Measurements from ENCODE around the gene NDUFAF2.

Gene NDUFAF2

GRCh38 chr5:60993875-60994571 lies 49.0 kb downstream of the NDUFAF2 start:
- H3K36me3 ChIP-seq (ENCODE audit: control insufficient read depth, insufficient read depth, low read length), result no peaks in the 10 kb centered on the region
- no peak overlapping the region for H3K4me3 ChIP-seq (ENCODE audit: low read length)
- no peaks in the 10 kb centered on the region for H3K4me1 ChIP-seq (ENCODE audit: control insufficient read depth, insufficient read depth, low read length)
- no peaks in the 10 kb centered on the region for H3K9me3 ChIP-seq (ENCODE audit: control insufficient read depth, low read length)
- H3K9ac ChIP-seq (ENCODE audit: low read length), result no peak overlapping the region
- no peaks in the 10 kb centered on the region for H3K27me3 ChIP-seq (ENCODE audit: control insufficient read depth, insufficient read depth, low read length)

- no peaks in the 10 kb centered on the region for H3K36me3 ChIP-seq (ENCODE audit: control insufficient read depth, insufficient read depth, low read length)
- no peak overlapping the region for H3K4me3 ChIP-seq (ENCODE audit: low read length)
- H3K9me3 ChIP-seq (ENCODE audit: control insufficient read depth, low read length), result no peaks in the 10 kb centered on the region
- H3K9ac ChIP-seq (ENCODE audit: low read length), result no peak overlapping the region
- H3K4me1 ChIP-seq (ENCODE audit: control insufficient read depth, insufficient read depth, low read length), result no peaks in the 10 kb centered on the region
- H3K27me3 ChIP-seq (ENCODE audit: control insufficient read depth, insufficient read depth, low read length), result no peaks in the 10 kb centered on the region
These were observed 51.4 kb downstream of the NDUFAF2 start for GRCh38 chr5:60996368-60996767.

GRCh38 chr5:60997721-60998120 lies 52.7 kb downstream of the NDUFAF2 start:
- Histone ChIP-seq H3K27me3 (ENCODE audit: control insufficient read depth, insufficient read depth, low read length) (no peaks in the 10 kb centered on the region), H3K9me3 (ENCODE audit: control insufficient read depth, low read length) (no peaks in the 10 kb centered on the region), H3K4me3 (ENCODE audit: low read length) (no peak overlapping the region), H3K9ac (ENCODE audit: low read length) (no peak overlapping the region), H3K4me1 (ENCODE audit: control insufficient read depth, insufficient read depth, low read length) (no peaks in the 10 kb centered on the region), H3K36me3 (ENCODE audit: control insufficient read depth, insufficient read depth, low read length) (no peaks in the 10 kb centered on the region)

GRCh38 chr5:61000887-61001286 lies 55.9 kb downstream of the NDUFAF2 start:
- no peak overlapping the region for H3K4me3 ChIP-seq (ENCODE audit: low read length)
- H3K36me3 ChIP-seq (ENCODE audit: control insufficient read depth, insufficient read depth, low read length), result no peaks in the 10 kb centered on the region
- no peaks in the 10 kb centered on the region for H3K27me3 ChIP-seq (ENCODE audit: control insufficient read depth, insufficient read depth, low read length)
- no peak overlapping the region for H3K9ac ChIP-seq (ENCODE audit: low read length)
- H3K4me1 ChIP-seq (ENCODE audit: control insufficient read depth, insufficient read depth, low read length), result no peaks in the 10 kb centered on the region
- H3K9me3 ChIP-seq (ENCODE audit: control insufficient read depth, low read length), result no peaks in the 10 kb centered on the region

- H3K9me3 ChIP-seq (ENCODE audit: control insufficient read depth, low read length), result no peaks in the 10 kb centered on the region
- H3K4me3 ChIP-seq (ENCODE audit: low read length), result no peak overlapping the region
- H3K4me1 ChIP-seq (ENCODE audit: control insufficient read depth, insufficient read depth, low read length), result no peaks in the 10 kb centered on the region
- no peaks in the 10 kb centered on the region for H3K36me3 ChIP-seq (ENCODE audit: control insufficient read depth, insufficient read depth, low read length)
- H3K9ac ChIP-seq (ENCODE audit: low read length), result no peak overlapping the region
- H3K27me3 ChIP-seq (ENCODE audit: control insufficient read depth, insufficient read depth, low read length), result no peaks in the 10 kb centered on the region
These were observed 56.6 kb downstream of the NDUFAF2 start for GRCh38 chr5:61001647-61002046.

- Histone ChIP-seq H3K4me1 (ENCODE audit: control insufficient read depth, insufficient read depth, low read length) (no peaks in the 10 kb centered on the region), H3K36me3 (ENCODE audit: control insufficient read depth, insufficient read depth, low read length) (no peaks in the 10 kb centered on the region), H3K27me3 (ENCODE audit: control insufficient read depth, insufficient read depth, low read length) (no peaks in the 10 kb centered on the region), H3K9me3 (ENCODE audit: control insufficient read depth, low read length) (no peaks in the 10 kb centered on the region), H3K4me3 (ENCODE audit: low read length) (no peak overlapping the region), H3K9ac (ENCODE audit: low read length) (no peak overlapping the region)
These were observed 57.8 kb downstream of the NDUFAF2 start for GRCh38 chr5:61002611-61003355.

- H3K27me3 ChIP-seq (ENCODE audit: control insufficient read depth, insufficient read depth, low read length), result no peaks in the 10 kb centered on the region
- no peak overlapping the region for H3K9ac ChIP-seq (ENCODE audit: low read length)
- H3K4me1 ChIP-seq (ENCODE audit: control insufficient read depth, insufficient read depth, low read length), result no peaks in the 10 kb centered on the region
- no peaks in the 10 kb centered on the region for H3K36me3 ChIP-seq (ENCODE audit: control insufficient read depth, insufficient read depth, low read length)
- H3K9me3 ChIP-seq (ENCODE audit: control insufficient read depth, low read length), result no peaks in the 10 kb centered on the region
- no peak overlapping the region for H3K4me3 ChIP-seq (ENCODE audit: low read length)
These were observed 59.4 kb downstream of the NDUFAF2 start for GRCh38 chr5:61004448-61004847.

- H3K36me3 ChIP-seq (ENCODE audit: control insufficient read depth, insufficient read depth, low read length), result no peaks in the 10 kb centered on the region
- no peaks in the 10 kb centered on the region for H3K9me3 ChIP-seq (ENCODE audit: control insufficient read depth, low read length)
- no peaks in the 10 kb centered on the region for H3K4me1 ChIP-seq (ENCODE audit: control insufficient read depth, insufficient read depth, low read length)
- no peak overlapping the region for H3K4me3 ChIP-seq (ENCODE audit: low read length)
- no peaks in the 10 kb centered on the region for H3K27me3 ChIP-seq (ENCODE audit: control insufficient read depth, insufficient read depth, low read length)
- no peak overlapping the region for H3K9ac ChIP-seq (ENCODE audit: low read length)
These were observed 64.9 kb downstream of the NDUFAF2 start for GRCh38 chr5:61009907-61010306.

- H3K36me3 ChIP-seq (ENCODE audit: control insufficient read depth, insufficient read depth, low read length), result no peaks in the 10 kb centered on the region
- H3K9ac ChIP-seq (ENCODE audit: low read length), result no peak overlapping the region
- no peaks in the 10 kb centered on the region for H3K4me1 ChIP-seq (ENCODE audit: control insufficient read depth, insufficient read depth, low read length)
- no peaks in the 10 kb centered on the region for H3K9me3 ChIP-seq (ENCODE audit: control insufficient read depth, low read length)
- no peak overlapping the region for H3K4me3 ChIP-seq (ENCODE audit: low read length)
- H3K27me3 ChIP-seq (ENCODE audit: control insufficient read depth, insufficient read depth, low read length), result no peaks in the 10 kb centered on the region
These were observed 65.8 kb downstream of the NDUFAF2 start for GRCh38 chr5:61010467-61011454.

- H3K36me3 ChIP-seq (ENCODE audit: control insufficient read depth, insufficient read depth, low read length), result no peaks in the 10 kb centered on the region
- H3K9me3 ChIP-seq (ENCODE audit: control insufficient read depth, low read length), result no peaks in the 10 kb centered on the region
- no peak overlapping the region for H3K9ac ChIP-seq (ENCODE audit: low read length)
- no peak overlapping the region for H3K4me3 ChIP-seq (ENCODE audit: low read length)
- no peaks in the 10 kb centered on the region for H3K4me1 ChIP-seq (ENCODE audit: control insufficient read depth, insufficient read depth, low read length)
- no peaks in the 10 kb centered on the region for H3K27me3 ChIP-seq (ENCODE audit: control insufficient read depth, insufficient read depth, low read length)
These were observed 73.1 kb downstream of the NDUFAF2 start for GRCh38 chr5:61018062-61018461.

GRCh38 chr5:61019642-61020041 lies 74.6 kb downstream of the NDUFAF2 start:
- no peaks in the 10 kb centered on the region for H3K9me3 ChIP-seq (ENCODE audit: control insufficient read depth, low read length)
- no peaks in the 10 kb centered on the region for H3K27me3 ChIP-seq (ENCODE audit: control insufficient read depth, insufficient read depth, low read length)
- H3K4me3 ChIP-seq (ENCODE audit: low read length), result no peak overlapping the region
- H3K9ac ChIP-seq (ENCODE audit: low read length), result no peak overlapping the region
- H3K4me1 ChIP-seq (ENCODE audit: control insufficient read depth, insufficient read depth, low read length), result no peaks in the 10 kb centered on the region
- H3K36me3 ChIP-seq (ENCODE audit: control insufficient read depth, insufficient read depth, low read length), result no peaks in the 10 kb centered on the region

GRCh38 chr5:61020415-61020814 lies 75.4 kb downstream of the NDUFAF2 start:
- H3K36me3 ChIP-seq (ENCODE audit: control insufficient read depth, insufficient read depth, low read length), result no peaks in the 10 kb centered on the region

More at GRCh38 chr5:61020415-61020814, 75.4 kb downstream of the NDUFAF2 start:
- H3K4me3 ChIP-seq (ENCODE audit: low read length), result no peak overlapping the region
- no peaks in the 10 kb centered on the region for H3K9me3 ChIP-seq (ENCODE audit: control insufficient read depth, low read length)
- H3K9ac ChIP-seq (ENCODE audit: low read length), result no peak overlapping the region
- H3K27me3 ChIP-seq (ENCODE audit: control insufficient read depth, insufficient read depth, low read length), result no peaks in the 10 kb centered on the region
- no peaks in the 10 kb centered on the region for H3K4me1 ChIP-seq (ENCODE audit: control insufficient read depth, insufficient read depth, low read length)

All from mucosa of stomach (tissue), 1 donor.